RWPE2 (cell line): ENCODE measurements around the gene TICRR.

Experiments used
- ATAC-seq: fragments of 200-7000 bp; cut with Tn5 transposase; 3 replicates; pipeline ENCODE4 v1.9.1; 2021; ENCODE audit warnings: low read depth
- DNase-seq: peaks from one replicate; pipeline ENCODE4 v3.0.0-alpha.2; 2020; ENCODE audit warnings: low spot score
- H3K27ac ChIP-seq: fragments of 450-650 bp; 2 replicates; pipeline ENCODE4 v1.5.1; 2017; ENCODE audit warnings: mild to moderate bottlenecking; ENCODE audit not compliant: poor library complexity, severe bottlenecking
- H3K27me3 ChIP-seq: fragments of 250-450 bp; sonication (Bioruptor Pico); 2 replicates; pipeline ENCODE4 v1.5.1; 2021; ENCODE audit warnings: mild to moderate bottlenecking, moderate library complexity; ENCODE audit not compliant: insufficient read depth, poor library complexity, severe bottlenecking
- H3K36me3 ChIP-seq: fragments of 250-450 bp; sonication (Bioruptor Pico); 2 replicates; pipeline ENCODE4 v1.5.1; 2020; ENCODE audit warnings: low read depth, mild to moderate bottlenecking, moderate library complexity
- H3K4me1 ChIP-seq: fragments of 250-450 bp; sonication (Bioruptor Pico); 2 replicates; pipeline ENCODE4 v1.5.1; 2021; ENCODE audit warnings: mild to moderate bottlenecking, moderate library complexity; ENCODE audit not compliant: insufficient read depth, poor library complexity, severe bottlenecking
- H3K4me3 ChIP-seq: fragments of 250-450 bp; sonication (Bioruptor Pico); 2 replicates; pipeline ENCODE4 v1.5.1; 2021; ENCODE audit warnings: mild to moderate bottlenecking, moderate library complexity; ENCODE audit not compliant: severe bottlenecking
- H3K9me3 ChIP-seq: fragments of 250-450 bp; sonication (Bioruptor Pico); 2 replicates; pipeline ENCODE4 v1.5.1; 2021; ENCODE audit warnings: mild to moderate bottlenecking, moderate library complexity; ENCODE audit not compliant: severe bottlenecking
- CTCF ChIP-seq: fragments of 450-650 bp; IDR thresholded peaks from one replicate; pipeline ENCODE4 v1.5.1; 2017; ENCODE audit warnings: mild to moderate bottlenecking, moderate library complexity; ENCODE audit not compliant: poor library complexity, severe bottlenecking

Gene TICRR

GRCh38 chr15:89672221-89673164 is 97.2 kb downstream of the TICRR start:
- ATAC-seq (no peak), DNase-seq (no peak)
- no peaks in the 10 kb centered on the region for H3K36me3 ChIP-seq
- TF ChIP-seq CTCF: no peak
- H3K27me3 ChIP-seq: no peaks in the 10 kb centered on the region
- H3K27ac ChIP-seq: no peak overlapping the region
- H3K4me1 ChIP-seq: no peaks in the 10 kb centered on the region
- H3K9me3 ChIP-seq: no peaks in the 10 kb centered on the region
- H3K4me3 ChIP-seq: no peak overlapping the region

- no peak for ATAC-seq
- Histone ChIP-seq H3K36me3 (no peaks in the 10 kb centered on the region), H3K4me3 (no peak overlapping the region), H3K27ac (no peak overlapping the region), H3K27me3 (no peaks in the 10 kb centered on the region), H3K9me3 (no peaks in the 10 kb centered on the region), H3K4me1 (no peaks in the 10 kb centered on the region)
- no peak for DNase-seq
- TF ChIP-seq CTCF: peak; percentile 26
Observed at GRCh38 chr15:89673165-89673512, 97.9 kb downstream of the TICRR start.

GRCh38 chr15:89674526-89674925 is 99.3 kb downstream of the TICRR start:
- no peak for DNase-seq
- no peak overlapping the region for H3K4me3 ChIP-seq
- TF ChIP-seq CTCF: peak; percentile 24
- H3K27ac ChIP-seq: no peak overlapping the region
- no peaks in the 10 kb centered on the region for H3K27me3 ChIP-seq
- no peak for ATAC-seq
- H3K36me3 ChIP-seq: no peaks in the 10 kb centered on the region
- H3K4me1 ChIP-seq: no peaks in the 10 kb centered on the region
- no peaks in the 10 kb centered on the region for H3K9me3 ChIP-seq

- DNase-seq: no peak
- peaks cover 2% of the 10 kb centered on the region for H3K4me1 ChIP-seq
- H3K9me3 ChIP-seq: no peaks in the 10 kb centered on the region
- no peak for TF ChIP-seq CTCF
- H3K36me3 ChIP-seq: no peaks in the 10 kb centered on the region
- no peak overlapping the region for H3K27ac ChIP-seq
- no peak overlapping the region for H3K4me3 ChIP-seq
- no peaks in the 10 kb centered on the region for H3K27me3 ChIP-seq
- ATAC-seq: no peak
Observed at GRCh38 chr15:89675606-89676005, 100.3 kb downstream of the TICRR start.

GRCh38 chr15:89677381-89677780 is 102.1 kb downstream of the TICRR start:
- no peak for DNase-seq
- peaks cover 2% of the 10 kb centered on the region for H3K4me1 ChIP-seq
- no peak for TF ChIP-seq CTCF
- no peak overlapping the region for H3K27ac ChIP-seq
- H3K27me3 ChIP-seq: no peaks in the 10 kb centered on the region
- ATAC-seq: no peak
- H3K4me3 ChIP-seq: no peak overlapping the region
- H3K9me3 ChIP-seq: no peaks in the 10 kb centered on the region
- H3K36me3 ChIP-seq: no peaks in the 10 kb centered on the region
